PC-3 (cell line): ENCODE data around the gene HLA-F. TPM values are rescaled to one million over a fixed set of nuclear protein-coding genes. Genes with fewer than 3 reads are reported as not detected.

Source experiments
- ATAC-seq: fragments of 200-7000 bp; cut with Tn5 transposase; 2 replicates; pipeline ENCODE4 v1.9.1; 2020; ENCODE audit warnings: mild to moderate bottlenecking, moderate library complexity
- BruUV-seq: library from RNA; stranded (reverse); fragments of 400-500 nt; replicated peaks from 2 replicates; lab custom pipeline; 2021; lab: Mats Ljungman, UMichigan
- CTCF ChIA-PET: fragments of 300-600 bp; sonication (Branson Sonifier 250); formaldehyde crosslinking; loops from one replicate; lab custom pipeline; 2022; ENCODE audit warnings: antibody characterized with exemption; lab: Charles Lee
- POLR2A ChIA-PET: fragments of 300-600 bp; sonication (Branson Sonifier 250); formaldehyde crosslinking; loops from one replicate; lab custom pipeline; 2022; ENCODE audit warnings: antibody characterized with exemption; ENCODE audit not compliant: unreplicated experiment; lab: Charles Lee
- DNase-seq: peaks from one replicate; pipeline ENCODE4 v3.0.0-alpha.2; 2015
- H2AFZ ChIP-seq: fragments of 300-600 bp; sonication (generic); 2 replicates; pipeline ENCODE4 v1.6.0; 2016; ENCODE audit warnings: antibody characterized with exemption, low read length
- H3F3A ChIP-seq: fragments of 300-600 bp; sonication (generic); one replicate; pipeline ENCODE4 v1.6.0; 2017; ENCODE audit warnings: antibody characterized with exemption, low read length, control low read depth, mild to moderate bottlenecking; ENCODE audit not compliant: unreplicated experiment
- H3K27ac ChIP-seq: fragments of 300-600 bp; sonication (generic); 2 replicates; pipeline ENCODE4 v1.5.1; 2016; ENCODE audit warnings: mild to moderate bottlenecking, low read length
- H3K27me3 ChIP-seq: fragments of 300-600 bp; sonication (generic); 2 replicates; pipeline ENCODE4 v1.6.1; 2016; ENCODE audit warnings: low read length, mixed read lengths
- H3K36me3 ChIP-seq: fragments of 300-600 bp; sonication (generic); 2 replicates; pipeline ENCODE4 v1.6.1; 2016; ENCODE audit warnings: low read depth, mixed run types, low read length, mixed read lengths
- H3K4me1 ChIP-seq: fragments of 300-600 bp; sonication (generic); 2 replicates; pipeline ENCODE4 v1.5.1; 2016; ENCODE audit warnings: low read length; ENCODE audit not compliant: insufficient read depth
- H3K4me2 ChIP-seq: fragments of 300-600 bp; sonication (generic); 2 replicates; pipeline ENCODE4 v1.6.0; 2016; ENCODE audit warnings: low read length
- H3K4me3 ChIP-seq: fragments of 300-600 bp; sonication (generic); 2 replicates; pipeline ENCODE4 v1.5.1; 2016; ENCODE audit warnings: mild to moderate bottlenecking, low read length, mixed read lengths
- H3K79me2 ChIP-seq: fragments of 300-600 bp; sonication (generic); 2 replicates; pipeline ENCODE4 v1.6.1; 2017; ENCODE audit warnings: low read length, mixed read lengths
- H3K9ac ChIP-seq: fragments of 300-600 bp; sonication (generic); 2 replicates; pipeline ENCODE4 v1.6.0; 2016; ENCODE audit warnings: mild to moderate bottlenecking, low read length
- H3K9me2 ChIP-seq: fragments of 300-600 bp; sonication (generic); replicated peaks from 2 replicates; pipeline ENCODE4 v1.6.1; 2016; ENCODE audit warnings: mixed run types, low read length, mixed read lengths
- H3K9me3 ChIP-seq: fragments of 300-600 bp; sonication (generic); 2 replicates; pipeline ENCODE4 v1.6.1; 2016; ENCODE audit warnings: low read length, mixed read lengths
- H4K20me1 ChIP-seq: fragments of 300-600 bp; sonication (generic); 2 replicates; pipeline ENCODE4 v1.6.1; 2016; ENCODE audit warnings: low read length, mixed read lengths
- EZH2 ChIP-seq: fragments of 300-600 bp; sonication (generic); IDR thresholded peaks from one replicate; pipeline ENCODE4 v1.6.1; 2017; ENCODE audit warnings: antibody characterized with exemption, mild to moderate bottlenecking, low read length; ENCODE audit not compliant: unreplicated experiment
- EZH2phosphoT487 ChIP-seq: fragments of 300-600 bp; sonication (generic); IDR thresholded peaks from 2 replicates; pipeline ENCODE4 v1.6.1; 2018; ENCODE audit warnings: mild to moderate bottlenecking, antibody characterized with exemption, low read length, borderline replicate concordance
- intact Hi-C: fragments of 100-400 bp; cut with micrococcal nuclease; formaldehyde crosslinking; loops from 2 replicates; pipeline ENCODE4 v1.9.0; 2023
- total RNA-seq: library from RNA; depleted of rRNA; stranded (reverse); fragments of >200 nt; gene quantifications from 2 replicates; pipeline ENCODE4 v1.2.3, GENCODE V29; 2014
- TF ChIP-seq, protein P1 (sequence below): fragments of 300-600 bp; sonication (generic); conservative IDR thresholded peaks from 2 replicates; pipeline ENCODE4 v1.5.1; 2017; ENCODE audit warnings: antibody characterized with exemption, low read depth, mild to moderate bottlenecking, low read length

Gene HLA-F
- total RNA-seq, 1 experiment from 2014 or later = 16.1 TPM

DNA sequence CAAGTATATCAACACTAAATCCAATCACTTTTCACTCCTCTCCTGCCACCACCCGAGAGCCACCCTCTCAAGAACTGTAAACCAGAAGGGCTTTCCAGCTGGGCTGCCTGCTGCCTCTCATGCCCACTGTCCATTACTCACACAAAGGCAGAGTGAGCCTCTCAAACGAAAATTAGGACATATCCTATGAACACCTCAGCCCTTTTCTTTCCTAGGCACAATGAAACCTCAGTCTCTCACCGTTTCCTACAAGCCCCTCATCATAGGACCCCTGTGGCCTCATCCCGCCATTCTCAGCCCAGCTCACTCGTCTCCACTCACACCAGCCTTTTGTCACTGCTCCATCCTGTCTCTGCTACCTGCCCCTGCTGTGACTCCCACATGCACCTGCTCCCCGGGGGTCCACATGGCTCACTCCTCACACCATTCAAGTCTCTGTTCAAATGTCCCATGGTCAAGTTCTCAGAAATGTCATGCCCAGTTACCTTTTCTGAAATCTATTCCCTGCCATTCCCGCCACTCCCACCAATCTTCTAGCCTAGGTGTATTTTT lies 7.4 kb downstream of the HLA-F start:
- no peak for DNase-seq
- CTCF ChIA-PET = no interaction called here

DNA sequence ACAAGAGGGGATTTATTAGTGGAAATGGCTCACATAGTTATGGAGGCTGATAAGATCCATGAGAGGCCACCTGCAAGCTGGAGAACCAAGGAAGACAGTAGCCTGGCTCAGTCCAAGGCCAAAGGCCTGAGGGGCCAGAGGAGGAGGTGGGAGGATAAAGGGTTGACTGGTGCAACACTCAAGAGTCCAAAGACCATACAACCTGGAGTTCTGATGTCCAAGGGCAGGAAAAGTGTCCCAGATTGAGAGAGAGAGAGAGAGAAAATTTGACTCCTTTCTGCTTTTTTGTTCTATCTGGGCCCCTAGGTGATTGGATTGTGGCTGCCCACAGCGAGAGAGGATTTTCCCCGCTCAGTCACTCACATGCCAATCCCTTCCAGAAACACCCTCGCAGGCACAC lies 8.0 kb downstream of the HLA-F start:
- POLR2A ChIA-PET = no interaction called here

More for the DNA sequence above, 7.4 kb downstream of the HLA-F start:
- Histone ChIP-seq H3K9ac (no peak overlapping the region), H2AFZ (no peak overlapping the region), H3K4me2 (no peak overlapping the region), H3F3A (no peaks in the 10 kb centered on the region), H3K9me2 (no peaks in the 10 kb centered on the region), H3K36me3 (no peaks in the 10 kb centered on the region), H3K4me3 (no peak overlapping the region), H3K9me3 (no peaks in the 10 kb centered on the region), H3K27ac (no peak overlapping the region), H3K4me1 (no peaks in the 10 kb centered on the region), H3K79me2 (no peaks in the 10 kb centered on the region), H3K27me3 (no peaks in the 10 kb centered on the region), H4K20me1 (no peaks in the 10 kb centered on the region)
- POLR2A ChIA-PET = no interaction called here
- ATAC-seq = no peak
- BruUV-seq = no TSS peak
- intact Hi-C loops = no loop called here
- TF ChIP-seq, protein P1, sequence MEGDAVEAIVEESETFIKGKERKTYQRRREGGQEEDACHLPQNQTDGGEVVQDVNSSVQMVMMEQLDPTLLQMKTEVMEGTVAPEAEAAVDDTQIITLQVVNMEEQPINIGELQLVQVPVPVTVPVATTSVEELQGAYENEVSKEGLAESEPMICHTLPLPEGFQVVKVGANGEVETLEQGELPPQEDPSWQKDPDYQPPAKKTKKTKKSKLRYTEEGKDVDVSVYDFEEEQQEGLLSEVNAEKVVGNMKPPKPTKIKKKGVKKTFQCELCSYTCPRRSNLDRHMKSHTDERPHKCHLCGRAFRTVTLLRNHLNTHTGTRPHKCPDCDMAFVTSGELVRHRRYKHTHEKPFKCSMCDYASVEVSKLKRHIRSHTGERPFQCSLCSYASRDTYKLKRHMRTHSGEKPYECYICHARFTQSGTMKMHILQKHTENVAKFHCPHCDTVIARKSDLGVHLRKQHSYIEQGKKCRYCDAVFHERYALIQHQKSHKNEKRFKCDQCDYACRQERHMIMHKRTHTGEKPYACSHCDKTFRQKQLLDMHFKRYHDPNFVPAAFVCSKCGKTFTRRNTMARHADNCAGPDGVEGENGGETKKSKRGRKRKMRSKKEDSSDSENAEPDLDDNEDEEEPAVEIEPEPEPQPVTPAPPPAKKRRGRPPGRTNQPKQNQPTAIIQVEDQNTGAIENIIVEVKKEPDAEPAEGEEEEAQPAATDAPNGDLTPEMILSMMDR = no peak
- TF ChIP-seq EZH2phosphoT487 (no peak), EZH2 (no peak)

GRCh38 chr6:29733057-29733456 lies 9.8 kb downstream of the HLA-F start:
- DNase-seq (no peak), ATAC-seq (no peak)
- H3F3A ChIP-seq = no peaks in the 10 kb centered on the region
- H3K9me3 ChIP-seq = no peaks in the 10 kb centered on the region
- H3K4me3 ChIP-seq = no peak overlapping the region
- no peak overlapping the region for H3K27ac ChIP-seq
- H3K9ac ChIP-seq = no peak overlapping the region
- no peaks in the 10 kb centered on the region for H3K27me3 ChIP-seq
- no peaks in the 10 kb centered on the region for H3K79me2 ChIP-seq
- no peaks in the 10 kb centered on the region for H3K36me3 ChIP-seq
- H3K4me1 ChIP-seq = no peaks in the 10 kb centered on the region
- TF ChIP-seq, protein P1 = no peak
- TF ChIP-seq EZH2phosphoT487 (no peak), EZH2 (no peak)
- ChIA-PET POLR2A (no interaction called here), CTCF (no interaction called here)
- intact Hi-C loops = no loop called here
- H3K4me2 ChIP-seq = no peak overlapping the region
- no peak overlapping the region for H2AFZ ChIP-seq
- no TSS peak for BruUV-seq
- no peaks in the 10 kb centered on the region for H3K9me2 ChIP-seq
- no peaks in the 10 kb centered on the region for H4K20me1 ChIP-seq

More for the DNA sequence above, 8.0 kb downstream of the HLA-F start:
- Histone ChIP-seq H3K27me3 (no peaks in the 10 kb centered on the region), H3K4me3 (no peak overlapping the region), H2AFZ (no peak overlapping the region), H3K9me2 (no peaks in the 10 kb centered on the region), H4K20me1 (no peaks in the 10 kb centered on the region), H3K27ac (no peak overlapping the region), H3K9ac (no peak overlapping the region), H3K9me3 (no peaks in the 10 kb centered on the region), H3K79me2 (no peaks in the 10 kb centered on the region), H3K36me3 (no peaks in the 10 kb centered on the region), H3K4me1 (no peaks in the 10 kb centered on the region), H3F3A (no peaks in the 10 kb centered on the region), H3K4me2 (no peak overlapping the region)
- intact Hi-C loops = no loop called here
- DNase-seq = no peak
- TF ChIP-seq, protein P1 = no peak
- TF ChIP-seq EZH2 (no peak), EZH2phosphoT487 (no peak)
- no TSS peak for BruUV-seq
- no peak for ATAC-seq
- CTCF ChIA-PET = no interaction called here
